Posterior cingulate gyrus (tissue), 11 donors: ENCODE results near the gene ESCO1.
A peak's percentile ranks its signal among the peaks of the same experiment; 100 is the strongest.

ENCODE experiments used
- DNase-seq, 10 donors: peaks; one replicate each; pipeline versions ENCODE4 v3.0.0 to v3.0.0-alpha.2; 2020 to 2021; ENCODE audit warnings: mixed read lengths in 3 of 10
- intact Hi-C: fragments of 100-400 bp; cut with DNase I; formaldehyde crosslinking; loops from one replicate; pipeline ENCODE4 v1.15.1; 2023

ESCO1 gene

GRCh38 chr18:21499997-21500396, 100.5 kb downstream of the ESCO1 start:
- no peak for DNase-seq
- intact Hi-C loops: loop anchor here (10.0 kb wide), 2 partner anchors 55 to 345 kb away; no protein-coding TSS in a partner anchor

- intact Hi-C loops: loop anchor here (10.0 kb wide), 1 partner anchor 348 kb away; no protein-coding TSS in a partner anchor
- DNase-seq: no peak
These were observed 104.1 kb downstream of the ESCO1 start for GRCh38 chr18:21496277-21496835.

- no peak for DNase-seq
- intact Hi-C loops: loop anchor here (10.0 kb wide), 1 partner anchor 354 kb away; no protein-coding TSS in a partner anchor
These were observed 109.8 kb downstream of the ESCO1 start for GRCh38 chr18:21490748-21491147.

GRCh38 chr18:21489919-21490495, 110.5 kb downstream of the ESCO1 start:
- DNase-seq: no peak
- intact Hi-C loops: loop anchor here (10.0 kb wide), 1 partner anchor 355 kb away; no protein-coding TSS in a partner anchor

GRCh38 chr18:21489119-21489750, 111.3 kb downstream of the ESCO1 start:
- intact Hi-C loops: no loop called here
- peak in 3 of 10 donors; percentile 16 to 44 (median 18) for DNase-seq

GRCh38 chr18:21486905-21487437, 113.5 kb downstream of the ESCO1 start:
- no peak for DNase-seq
- intact Hi-C loops: no loop called here

GRCh38 chr18:21484851-21485636, 115.5 kb downstream of the ESCO1 start:
- intact Hi-C loops: no loop called here
- no peak for DNase-seq

- intact Hi-C loops: no loop called here
- DNase-seq: no peak
These were observed 117.5 kb downstream of the ESCO1 start for GRCh38 chr18:21483051-21483450.

- intact Hi-C loops: no loop called here
These were observed 118.8 kb downstream of the ESCO1 start for GRCh38 chr18:21481739-21482138.

GRCh38 chr18:21479721-21480120, 120.8 kb downstream of the ESCO1 start:
- DNase-seq: no peak
- intact Hi-C loops: no loop called here

More at GRCh38 chr18:21481739-21482138, 118.8 kb downstream of the ESCO1 start:
- no peak for DNase-seq
